ENCODE results near the gene RAPGEF4. TPM values are rescaled to one million over a fixed set of nuclear protein-coding genes. Genes with fewer than 3 reads are reported as not detected.

RAPGEF4 gene
- total and polyA plus RNA-seq, 5 experiments from 2014 or later = 0.40 to 1.8 (median 1.2) TPM; not detected in 2

DNA sequence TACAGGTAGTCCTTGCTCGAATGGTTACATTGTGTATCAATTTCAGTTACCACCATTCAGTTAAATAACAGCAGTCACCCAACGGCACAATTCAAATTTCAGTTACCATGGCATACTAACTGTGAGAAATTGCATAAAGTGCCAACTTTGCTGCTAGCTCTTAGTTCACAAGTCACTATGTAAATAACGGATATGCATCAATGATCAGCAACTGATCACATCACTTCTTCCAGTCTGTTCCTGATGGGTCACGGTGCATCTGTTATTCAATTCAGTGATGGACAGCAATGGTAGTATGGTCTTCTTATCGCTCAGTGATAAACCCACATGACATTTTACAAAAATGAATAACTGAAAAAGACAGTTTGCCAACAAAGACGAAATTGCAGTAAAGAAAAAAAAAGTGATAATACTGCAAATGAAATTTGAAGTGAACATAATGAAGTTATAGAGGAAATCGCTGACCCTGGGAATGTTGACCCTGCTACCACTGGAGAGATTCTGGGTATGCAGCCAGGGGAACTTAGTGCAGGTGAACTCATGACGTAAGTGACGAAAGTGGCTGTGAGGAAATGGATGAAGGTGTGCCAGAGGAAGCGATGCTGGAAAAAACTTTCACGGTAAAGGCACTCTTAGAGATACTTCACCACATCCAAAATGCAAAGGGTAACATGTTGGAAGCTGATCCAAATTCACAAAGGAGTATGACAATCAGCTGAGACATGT, 25.9 kb upstream of the RAPGEF4 start:
- H3K9me3 Mint-ChIP-seq = no peaks in the 10 kb centered on the region
- no peak overlapping the region for H3K4me3 Mint-ChIP-seq
- no peaks in the 10 kb centered on the region for H3K36me3 Mint-ChIP-seq
- DNase-seq (no peak), ATAC-seq (no peak)
- H3K27ac Mint-ChIP-seq = peak overlapping the region in 1 of 10 donors; percentile 29
- POLR2A ChIA-PET = no interaction called here
- H3K27me3 Mint-ChIP-seq = peaks cover 0 to 8% (median 0%) of the 10 kb centered on the region in 5 donors
- H3K4me1 Mint-ChIP-seq = peaks cover 0 to 1% (median 0%) of the 10 kb centered on the region in 4 donors

DNA sequence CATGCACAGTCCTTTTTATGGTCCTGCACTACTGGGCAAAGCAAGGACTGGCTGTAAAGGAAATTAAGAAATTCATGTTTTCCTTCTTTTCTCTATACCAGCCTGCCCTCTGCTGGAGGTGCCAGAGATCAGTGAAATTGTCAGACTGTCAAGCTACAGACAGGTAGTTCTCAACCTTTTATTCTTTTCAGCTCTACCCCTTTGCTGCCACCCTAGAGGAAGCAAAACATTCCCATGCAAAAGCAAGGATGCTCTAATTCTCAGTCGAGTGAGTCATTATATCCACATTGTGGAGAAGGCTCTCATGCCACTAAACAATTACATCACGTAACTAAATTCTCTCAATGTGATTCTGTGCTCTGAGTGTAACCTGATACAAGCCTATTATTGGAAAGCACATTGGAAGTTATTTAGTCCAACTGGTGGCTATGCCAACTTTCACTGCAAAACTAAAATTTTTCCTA, 25.0 kb upstream of the RAPGEF4 start:
- Mint-ChIP-seq H3K27me3 (peaks cover 0 to 6% (median 0%) of the 10 kb centered on the region in 5 donors), H3K27ac (peak overlapping the region in 1 of 10 donors; percentile 25), H3K9me3 (no peaks in the 10 kb centered on the region), H3K4me1 (no peaks in the 10 kb centered on the region), H3K4me3 (no peak overlapping the region), H3K36me3 (no peaks in the 10 kb centered on the region)
- ATAC-seq = no peak
- POLR2A ChIA-PET = no interaction called here
- DNase-seq = peak in 9 of 10 donors; percentile 14 to 61 (median 37)

DNA sequence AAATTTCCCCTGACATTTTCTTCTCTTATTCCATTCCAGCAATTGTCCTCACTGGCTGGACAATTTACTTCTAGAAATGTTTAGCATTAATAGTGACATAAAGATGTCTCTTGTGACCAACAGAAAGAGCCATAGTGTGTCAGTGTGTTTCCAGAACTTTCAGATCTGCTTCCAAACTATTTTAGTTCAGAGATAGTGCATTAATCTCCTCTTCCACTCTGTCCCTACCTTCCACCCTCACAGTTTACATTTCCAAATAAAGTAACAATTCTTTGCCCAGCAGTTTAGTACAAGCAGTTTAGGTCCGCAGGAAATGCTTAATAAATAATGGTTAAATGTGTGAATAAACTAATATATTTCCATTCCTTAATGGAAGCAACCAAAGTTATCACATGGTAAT, 24.5 kb upstream of the RAPGEF4 start:
- no peak overlapping the region for H3K27ac Mint-ChIP-seq
- H3K9me3 Mint-ChIP-seq = no peaks in the 10 kb centered on the region
- no peaks in the 10 kb centered on the region for H3K4me1 Mint-ChIP-seq
- H3K27me3 Mint-ChIP-seq = peaks cover 0 to 6% (median 0%) of the 10 kb centered on the region in 5 donors
- no peak overlapping the region for H3K4me3 Mint-ChIP-seq
- ATAC-seq = no peak
- no peak for DNase-seq
- POLR2A ChIA-PET = interaction anchor here (0.6 kb wide), 1 partner anchor 222 kb away, joined by 3 read pairs; no protein-coding TSS in a partner anchor
- H3K36me3 Mint-ChIP-seq = no peaks in the 10 kb centered on the region

DNA sequence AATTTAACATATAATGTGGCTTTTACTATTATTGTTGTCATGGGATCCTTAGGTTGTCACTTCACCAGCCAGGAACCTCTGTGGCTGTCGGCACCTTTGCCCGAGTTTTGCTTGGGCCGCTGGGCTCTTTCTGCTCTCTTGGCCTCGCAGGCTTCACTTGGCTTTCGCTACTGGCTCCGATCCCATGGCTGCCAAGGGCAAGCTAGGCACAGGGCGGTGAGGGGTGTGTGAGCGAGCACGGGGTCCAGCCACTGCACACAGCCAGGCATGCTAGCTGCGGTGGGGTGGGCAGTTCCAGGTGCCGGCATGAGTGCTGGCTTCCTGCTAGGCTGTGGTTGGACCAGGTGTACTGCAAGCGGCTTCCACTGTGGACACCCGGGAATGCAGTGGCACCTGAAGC, 23.4 kb upstream of the RAPGEF4 start:
- DNase-seq = no peak
- Mint-ChIP-seq H3K4me3 (no peak overlapping the region), H3K4me1 (no peaks in the 10 kb centered on the region), H3K36me3 (no peaks in the 10 kb centered on the region), H3K27ac (no peak overlapping the region), H3K27me3 (peaks cover 0 to 6% (median 0%) of the 10 kb centered on the region in 5 donors), H3K9me3 (no peaks in the 10 kb centered on the region)
- POLR2A ChIA-PET = no interaction called here
- ATAC-seq = no peak

- peaks cover 0 to 2% (median 0%) of the 10 kb centered on the region in 9 donors for H3K9me3 Mint-ChIP-seq
- H3K27me3 Mint-ChIP-seq = peaks cover 0 to 2% (median 0%) of the 10 kb centered on the region in 5 donors
- H3K4me1 Mint-ChIP-seq = no peaks in the 10 kb centered on the region
- DNase-seq (no peak), ATAC-seq (no peak)
- no peaks in the 10 kb centered on the region for H3K36me3 Mint-ChIP-seq
- H3K4me3 Mint-ChIP-seq = no peak overlapping the region
- POLR2A ChIA-PET = no interaction called here
- H3K27ac Mint-ChIP-seq = no peak overlapping the region
These were observed 22.2 kb upstream of the RAPGEF4 start for GRCh38 chr2:172713365-172713875.

DNA sequence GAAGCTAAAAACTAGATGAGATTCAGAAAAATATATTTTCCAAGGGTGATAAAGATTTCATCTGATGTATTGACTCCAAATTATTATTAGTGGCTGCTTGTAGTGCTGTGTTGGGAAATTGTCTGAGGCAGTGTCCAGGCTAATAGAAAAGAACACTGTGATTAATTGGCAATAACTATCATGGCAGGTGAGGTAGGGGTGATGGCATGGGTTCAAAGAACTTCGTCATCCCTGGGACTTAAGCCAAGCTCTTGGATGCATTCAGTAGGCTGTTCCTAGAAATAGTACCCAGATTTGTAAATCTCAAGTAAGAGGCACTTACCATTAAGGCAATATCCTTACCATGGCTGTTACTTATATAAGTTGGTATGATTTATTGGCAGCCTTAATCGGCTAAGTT, 13.2 kb upstream of the RAPGEF4 start:
- POLR2A ChIA-PET = no interaction called here
- Mint-ChIP-seq H3K9me3 (peaks cover 6 to 30% (median 17%) of the 10 kb centered on the region in 9 donors), H3K27ac (no peak overlapping the region), H3K4me3 (no peak overlapping the region), H3K27me3 (peaks cover 0 to 13% (median 7%) of the 10 kb centered on the region in 5 donors), H3K4me1 (no peaks in the 10 kb centered on the region), H3K36me3 (peaks cover 6 to 21% (median 9%) of the 10 kb centered on the region in 3 donors)
- DNase-seq (no peak), ATAC-seq (no peak)

- Mint-ChIP-seq H3K4me1 (no peaks in the 10 kb centered on the region), H3K27ac (no peak overlapping the region), H3K36me3 (peaks cover 6 to 21% (median 9%) of the 10 kb centered on the region in 3 donors), H3K27me3 (peaks cover 4 to 15% (median 7%) of the 10 kb centered on the region in 5 donors), H3K9me3 (peaks cover 6 to 29% (median 17%) of the 10 kb centered on the region in 9 donors), H3K4me3 (no peak overlapping the region)
- POLR2A ChIA-PET = no interaction called here
- DNase-seq (no peak), ATAC-seq (no peak)
These were observed 12.4 kb upstream of the RAPGEF4 start for GRCh38 chr2:172723286-172723685.

DNA sequence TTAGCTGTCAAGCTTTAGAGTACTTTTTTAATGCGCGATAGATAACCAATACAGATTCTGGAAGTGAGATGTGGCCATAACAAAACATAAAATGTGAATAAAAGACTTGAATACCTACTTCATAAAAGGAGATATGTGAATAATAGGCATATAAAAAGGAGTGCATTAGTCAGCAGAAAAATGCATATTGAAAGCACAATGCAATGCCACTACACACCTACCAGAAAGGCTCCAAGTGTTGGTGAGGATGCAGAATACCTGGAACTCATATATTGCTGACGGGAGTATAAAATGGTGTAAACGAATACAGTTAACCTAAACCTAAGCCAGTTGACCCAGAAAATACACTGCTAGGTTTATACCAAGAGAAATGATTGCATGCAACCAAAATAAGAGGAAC, 10.9 kb upstream of the RAPGEF4 start:
- Mint-ChIP-seq H3K4me1 (no peaks in the 10 kb centered on the region), H3K27ac (no peak overlapping the region), H3K4me3 (no peak overlapping the region), H3K27me3 (peaks cover 5 to 16% (median 11%) of the 10 kb centered on the region in 5 donors), H3K36me3 (peaks cover 6 to 15% (median 9%) of the 10 kb centered on the region in 3 donors), H3K9me3 (peaks cover 1 to 15% (median 11%) of the 10 kb centered on the region in 9 donors)
- ATAC-seq (no peak), DNase-seq (no peak)
- POLR2A ChIA-PET = no interaction called here

- POLR2A ChIA-PET = no interaction called here
- peaks cover 8 to 17% (median 8%) of the 10 kb centered on the region in 3 donors for H3K36me3 Mint-ChIP-seq
- DNase-seq (no peak), ATAC-seq (no peak)
- H3K4me1 Mint-ChIP-seq = no peaks in the 10 kb centered on the region
- H3K4me3 Mint-ChIP-seq = no peak overlapping the region
- H3K27me3 Mint-ChIP-seq = peaks cover 8 to 19% (median 15%) of the 10 kb centered on the region in 5 donors
- H3K9me3 Mint-ChIP-seq = peaks cover 0 to 10% (median 7%) of the 10 kb centered on the region in 9 donors
- H3K27ac Mint-ChIP-seq = no peak overlapping the region
These were observed 10.4 kb upstream of the RAPGEF4 start for GRCh38 chr2:172725284-172725683.

GRCh38 chr2:172725746-172726145, 9.9 kb upstream of the RAPGEF4 start:
- peaks cover 3 to 13% (median 6%) of the 10 kb centered on the region in 3 donors for H3K36me3 Mint-ChIP-seq
- peaks cover 0 to 5% (median 2%) of the 10 kb centered on the region in 9 donors for H3K9me3 Mint-ChIP-seq
- no peaks in the 10 kb centered on the region for H3K4me1 Mint-ChIP-seq
- no peak overlapping the region for H3K4me3 Mint-ChIP-seq
- H3K27me3 Mint-ChIP-seq = peaks cover 3 to 23% (median 17%) of the 10 kb centered on the region in 5 donors
- POLR2A ChIA-PET = no interaction called here
- ATAC-seq (no peak), DNase-seq (no peak)
- H3K27ac Mint-ChIP-seq = peak overlapping the region in 1 of 10 donors; percentile 27

DNA sequence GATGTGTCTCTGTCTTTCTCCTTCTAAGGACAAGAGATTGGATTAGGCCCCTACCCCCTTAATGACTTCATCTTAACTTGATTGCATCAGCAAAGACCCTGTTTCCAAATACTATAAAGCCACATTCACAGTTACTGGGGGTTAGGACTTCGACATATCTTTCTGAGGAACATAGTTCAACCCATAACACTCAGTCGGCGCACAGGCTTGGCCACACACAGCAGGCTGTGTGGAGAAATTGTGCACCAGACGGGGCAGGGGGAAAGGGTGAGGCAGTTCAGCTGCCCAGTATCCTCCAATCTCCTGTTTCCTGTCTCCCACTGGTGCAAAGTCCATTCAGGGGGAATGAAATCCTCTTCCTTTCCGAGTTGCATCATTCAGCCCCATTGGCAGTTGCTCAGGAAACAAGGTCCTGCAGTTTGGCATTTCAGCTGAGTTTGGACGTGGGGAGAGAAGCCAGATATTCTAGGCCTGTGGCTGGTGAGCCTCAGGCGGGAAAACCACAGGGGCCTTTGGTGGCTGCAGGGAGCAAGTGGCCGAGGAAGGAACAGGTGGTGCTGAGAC, 9.4 kb upstream of the RAPGEF4 start:
- peak overlapping the region in 1 of 10 donors; percentile 32 for H3K27ac Mint-ChIP-seq
- POLR2A ChIA-PET = no interaction called here
- no peak for DNase-seq
- H3K4me1 Mint-ChIP-seq = no peaks in the 10 kb centered on the region
- peaks cover 0 to 7% (median 3%) of the 10 kb centered on the region in 3 donors for H3K36me3 Mint-ChIP-seq
- no peak overlapping the region for H3K4me3 Mint-ChIP-seq
- no peak for ATAC-seq
- no peaks in the 10 kb centered on the region for H3K9me3 Mint-ChIP-seq
- peaks cover 3 to 28% (median 20%) of the 10 kb centered on the region in 5 donors for H3K27me3 Mint-ChIP-seq

- DNase-seq (no peak), ATAC-seq (no peak)
- H3K4me3 Mint-ChIP-seq = no peak overlapping the region
- H3K9me3 Mint-ChIP-seq = no peaks in the 10 kb centered on the region
- H3K36me3 Mint-ChIP-seq = peaks cover 0 to 5% (median 3%) of the 10 kb centered on the region in 3 donors
- peaks cover 12 to 56% (median 38%) of the 10 kb centered on the region in 5 donors for H3K27me3 Mint-ChIP-seq
- POLR2A ChIA-PET = no interaction called here
- peak overlapping the region in 1 of 10 donors; percentile 41 for H3K27ac Mint-ChIP-seq
- H3K4me1 Mint-ChIP-seq = peaks cover 0 to 6% (median 1%) of the 10 kb centered on the region in 4 donors
These were observed 5.2 kb upstream of the RAPGEF4 start for GRCh38 chr2:172730411-172730810.
